HG02678 (cell line): Measurements from ENCODE around the gene CTIF.

Source experiments
- ATAC-seq: cut with Tn5 transposase; IDR thresholded peaks from one replicate; pipeline ENCODE4 v1.9.1; 2021; ENCODE audit warnings: mild to moderate bottlenecking, moderate library complexity; ENCODE audit not compliant: unreplicated experiment

Gene CTIF

GRCh38 chr18:48871391-48872166, 332.7 kb downstream of the CTIF start:
- ATAC-seq: no peak

DNA sequence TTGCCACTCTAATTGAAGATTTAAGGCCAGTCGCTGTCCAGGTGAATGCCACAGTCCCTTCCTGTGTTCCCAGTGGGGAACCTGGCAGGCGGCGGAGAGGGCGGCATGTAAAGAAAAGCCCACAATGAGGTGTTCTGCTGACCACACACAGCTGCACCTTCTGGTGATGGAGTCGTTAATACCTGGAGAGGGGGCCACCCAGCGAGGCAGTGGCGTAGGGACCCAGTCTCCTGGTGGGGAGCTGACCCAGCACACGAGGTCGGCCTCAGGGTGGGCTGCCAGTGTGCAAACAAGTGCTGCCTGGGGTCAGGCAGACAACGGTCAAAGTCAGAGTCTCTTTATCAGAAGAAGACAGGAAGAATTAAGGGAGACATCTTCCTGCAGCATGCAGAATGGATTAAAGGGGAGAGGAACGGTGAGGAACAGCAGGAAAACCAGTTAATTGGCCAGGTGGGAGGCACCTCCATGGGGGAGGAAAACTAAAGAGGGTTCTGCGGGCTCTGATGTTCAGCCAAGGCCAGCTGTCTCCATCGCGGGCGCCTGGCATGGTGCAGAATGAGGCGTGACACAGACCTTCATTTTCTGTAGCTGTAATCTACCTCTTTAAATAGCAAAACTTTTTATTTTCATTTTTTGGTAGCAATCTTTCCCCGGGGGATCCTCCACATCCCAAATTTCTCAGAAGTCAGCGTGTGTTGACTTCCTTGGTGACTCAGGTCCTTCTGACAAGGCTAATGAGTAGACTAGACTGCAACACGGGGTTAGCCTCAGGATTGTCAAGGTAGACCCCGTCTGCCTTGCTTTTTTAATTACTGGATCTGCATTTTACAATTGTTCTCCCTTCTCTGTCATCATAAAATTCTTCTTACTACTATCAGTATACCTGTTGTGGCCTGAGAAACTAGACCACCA, 333.7 kb downstream of the CTIF start:
- no peak for ATAC-seq

DNA sequence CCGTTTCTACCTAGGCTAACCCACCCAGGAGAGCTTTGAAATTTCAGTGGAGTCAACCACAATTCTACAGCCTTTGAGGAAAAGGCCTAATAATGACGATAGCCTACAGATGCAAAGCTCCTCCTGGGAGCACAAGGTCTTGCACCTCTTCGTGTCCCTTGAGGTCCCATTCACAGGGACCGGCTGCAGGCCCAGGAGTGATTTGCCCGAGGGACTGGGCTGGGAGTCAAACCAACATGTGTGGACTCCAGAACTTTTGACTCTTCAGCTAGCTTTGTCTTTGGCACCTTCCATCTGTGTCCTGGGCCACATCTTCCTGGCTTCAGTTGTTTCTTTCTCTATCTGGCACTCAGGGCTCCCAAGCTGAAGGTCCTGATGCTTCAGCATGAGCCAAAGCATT, 335.4 kb downstream of the CTIF start:
- no peak for ATAC-seq

- ATAC-seq: no peak
These were observed 335.9 kb downstream of the CTIF start for GRCh38 chr18:48874701-48875162.

GRCh38 chr18:48875314-48875941, 336.6 kb downstream of the CTIF start:
- ATAC-seq: no peak

GRCh38 chr18:48875942-48876511, 337.2 kb downstream of the CTIF start:
- ATAC-seq: no peak

DNA sequence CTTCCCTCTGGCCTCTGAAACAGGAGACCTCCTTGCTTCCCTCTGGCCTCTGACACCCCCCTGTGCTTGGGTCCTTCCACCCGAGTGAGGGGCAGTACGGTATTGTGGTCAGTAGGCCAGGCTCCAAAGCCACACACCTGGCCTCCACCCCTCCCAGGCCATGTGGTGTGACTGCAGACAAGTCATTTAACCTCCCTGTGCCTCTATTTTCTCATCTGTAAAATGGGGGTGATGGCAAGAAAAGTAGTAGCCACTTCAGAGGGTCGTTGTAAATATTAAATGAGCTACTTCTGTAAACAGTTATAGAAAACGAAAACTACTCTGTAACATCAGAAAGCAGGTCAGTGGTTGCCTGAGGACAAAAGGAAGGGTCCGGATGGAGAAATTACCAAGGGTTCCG, 337.8 kb downstream of the CTIF start:
- ATAC-seq: no peak

DNA sequence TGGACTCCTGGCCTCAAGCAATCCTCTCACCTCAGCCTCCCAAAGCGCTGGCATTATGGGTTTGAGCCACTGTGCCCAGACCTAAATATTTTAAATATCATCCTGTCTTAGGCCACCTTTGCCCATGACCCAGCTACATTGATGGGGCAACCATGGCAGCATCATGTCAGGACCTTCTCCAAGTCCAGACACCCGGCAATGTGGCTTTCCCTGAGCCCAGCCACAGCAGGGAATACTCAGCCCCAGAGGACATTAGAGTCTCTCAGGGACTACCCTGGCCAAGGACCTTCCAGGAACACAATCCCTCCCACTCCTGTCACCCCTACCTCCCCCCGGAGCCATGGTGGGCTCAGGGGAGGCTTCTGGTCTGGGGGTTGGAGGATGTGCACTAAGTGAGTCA, 339.1 kb downstream of the CTIF start:
- no peak for ATAC-seq

DNA sequence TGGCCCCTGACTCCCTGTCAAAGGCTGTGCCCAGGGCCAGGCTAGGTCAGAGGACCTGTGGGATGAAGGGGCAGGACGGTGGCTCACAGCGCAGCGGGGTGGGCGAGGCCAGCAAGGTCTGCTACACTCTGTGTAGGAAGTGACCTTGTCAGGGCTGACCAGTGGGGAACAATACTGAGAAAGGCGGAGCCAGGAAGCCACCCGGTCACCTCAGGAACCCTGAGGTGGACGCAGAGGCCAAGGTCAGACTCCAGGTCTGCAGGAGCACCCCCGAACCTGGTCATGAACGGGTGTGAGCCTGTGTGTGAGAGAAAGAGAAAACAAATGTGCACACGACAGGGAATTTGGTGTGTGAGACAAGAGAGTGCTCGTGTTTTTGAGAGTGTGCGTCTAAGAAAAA, 339.6 kb downstream of the CTIF start:
- no peak for ATAC-seq

DNA sequence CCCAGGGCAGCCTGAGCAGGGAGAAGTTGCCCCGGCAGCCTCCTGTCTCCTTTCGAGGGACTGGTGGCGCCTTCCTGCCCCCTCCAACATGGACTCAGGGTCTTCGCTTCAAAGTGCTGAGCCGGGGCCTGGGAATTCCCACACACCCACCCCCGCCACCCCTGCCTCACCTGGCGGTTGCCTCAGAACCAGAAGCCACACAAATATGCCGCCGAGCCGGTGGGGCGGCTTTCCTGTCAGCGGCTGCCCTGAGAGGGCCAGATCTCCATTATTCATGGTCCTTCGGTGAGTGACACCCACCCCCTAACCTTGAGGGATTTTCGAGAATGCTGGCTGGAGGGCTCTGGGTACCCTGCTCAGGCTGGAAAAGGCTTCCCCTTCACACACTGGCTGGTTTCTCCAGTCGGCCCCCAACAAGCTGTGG, 340.2 kb downstream of the CTIF start:
- no peak for ATAC-seq

- no peak for ATAC-seq
These were observed 342.1 kb downstream of the CTIF start for GRCh38 chr18:48880931-48881330.

GRCh38 chr18:48882379-48882778, 343.5 kb downstream of the CTIF start:
- ATAC-seq: no peak

- ATAC-seq: no peak
These were observed 345.5 kb downstream of the CTIF start for GRCh38 chr18:48884306-48884705.

- ATAC-seq: no peak
These were observed 345.9 kb downstream of the CTIF start for GRCh38 chr18:48884771-48885170.

DNA sequence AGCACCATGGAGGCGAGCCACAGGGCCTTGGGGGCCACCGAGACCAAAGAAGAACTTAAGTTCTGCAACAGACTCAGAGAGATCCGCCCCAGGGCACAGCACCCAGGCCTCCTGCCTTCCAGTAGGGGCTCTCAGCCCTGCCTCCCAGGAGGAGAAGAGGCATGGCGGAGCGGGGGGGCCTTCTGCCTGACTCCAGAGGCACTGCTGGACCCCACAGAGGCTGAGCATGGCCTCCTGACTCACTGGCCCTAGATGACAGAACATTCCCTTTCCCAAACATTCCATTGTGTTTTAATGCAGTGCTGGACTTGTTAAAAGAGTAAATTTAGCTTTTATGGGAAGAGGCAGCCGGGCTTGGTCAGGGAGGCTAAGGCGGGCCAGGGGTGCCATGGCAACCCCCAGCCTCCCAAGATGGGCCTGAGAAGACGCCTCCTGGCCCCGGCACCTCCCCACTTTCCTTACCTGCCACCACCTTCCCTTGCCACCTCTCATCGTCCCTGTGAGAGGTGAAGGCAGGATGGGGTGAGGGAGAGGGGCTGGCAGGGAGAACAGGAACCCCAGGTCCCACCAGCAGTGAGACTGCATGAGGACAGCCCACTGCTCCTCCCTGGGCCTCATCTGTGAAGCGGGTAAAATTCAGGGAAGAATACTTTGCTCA, 346.6 kb downstream of the CTIF start:
- no peak for ATAC-seq

GRCh38 chr18:48885924-48886400, 347.1 kb downstream of the CTIF start:
- no peak for ATAC-seq

- ATAC-seq: no peak
These were observed 347.9 kb downstream of the CTIF start for GRCh38 chr18:48886520-48887293.

DNA sequence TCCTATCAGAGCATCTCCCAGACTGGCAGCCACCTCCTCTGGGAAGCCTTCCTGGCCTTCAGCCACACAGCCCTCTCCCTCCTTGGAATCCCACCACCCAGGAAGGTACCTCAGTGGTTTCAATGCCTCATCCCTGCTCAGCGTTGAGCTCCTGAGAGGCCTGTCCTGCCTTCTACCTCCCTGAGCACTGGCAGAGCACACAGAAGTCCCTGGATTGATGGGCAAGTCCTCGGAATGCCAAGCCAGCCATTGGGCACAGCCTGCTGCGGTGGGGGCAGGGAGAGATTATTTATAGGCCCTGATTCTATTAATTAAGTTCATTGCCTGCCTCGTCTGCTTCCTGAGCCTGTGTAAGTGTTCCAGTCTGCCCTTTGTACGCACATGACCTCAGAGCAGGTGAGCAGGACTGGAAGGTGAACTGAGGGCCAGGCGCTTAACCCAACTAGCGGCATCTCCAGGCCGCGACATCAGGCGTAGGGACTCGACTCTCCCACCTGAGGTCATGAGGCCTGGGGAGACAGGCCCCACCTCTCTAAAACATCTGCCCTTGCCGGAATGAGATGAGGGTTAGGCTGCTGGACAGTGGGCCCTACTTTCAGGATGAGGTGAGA, 348.6 kb downstream of the CTIF start:
- no peak for ATAC-seq
